A673 (cell line): ENCODE measurements around the gene FRMPD1. TPM values are rescaled to one million over a fixed set of nuclear protein-coding genes. Genes with fewer than 3 reads are reported as not detected.

Source experiments
- BruUV-seq: library from RNA; stranded (reverse); fragments of 400-500 nt; replicated peaks from 2 replicates; lab custom pipeline; 2021; lab: Mats Ljungman, UMichigan
- CTCF ChIA-PET: fragments of 300-600 bp; sonication (Branson Sonifier 250); formaldehyde crosslinking; loops from one replicate; lab custom pipeline; 2022; ENCODE audit warnings: antibody characterized with exemption; lab: Charles Lee
- POLR2A ChIA-PET: fragments of 300-600 bp; sonication (Branson Sonifier 250); formaldehyde crosslinking; loops from one replicate; lab custom pipeline; 2022; ENCODE audit warnings: antibody characterized with exemption; ENCODE audit not compliant: low non-redundant PET; lab: Charles Lee
- DNase-seq: peaks from one replicate; pipeline ENCODE4 v3.0.0-alpha.2; 2015; ENCODE audit warnings: low spot score
- H3K27ac ChIP-seq: fragments of 200-600 bp; sonication (generic); 2 replicates; pipeline ENCODE4 v1.5.1; 2016; ENCODE audit warnings: mixed run types, low read depth, mild to moderate bottlenecking, mixed read lengths, antibody characterized with exemption, low read length; ENCODE audit not compliant: poor library complexity, severe bottlenecking
- H3K27me3 ChIP-seq: fragments of 200-600 bp; sonication (generic); replicated peaks from 2 replicates; pipeline ENCODE4 v1.6.1; 2017; ENCODE audit warnings: mixed run types, low read depth, mild to moderate bottlenecking, mixed read lengths, antibody characterized with exemption, low read length; ENCODE audit not compliant: insufficient read depth, poor library complexity
- H3K36me3 ChIP-seq: fragments of 200-600 bp; sonication (generic); 2 replicates; pipeline ENCODE4 v1.6.1; 2016; ENCODE audit warnings: mixed run types, mild to moderate bottlenecking, mixed read lengths, antibody characterized with exemption, low read length; ENCODE audit not compliant: insufficient read depth, poor library complexity, severe bottlenecking
- H3K4me1 ChIP-seq: fragments of 200-600 bp; sonication (generic); 2 replicates; pipeline ENCODE4 v1.6.1; 2017; ENCODE audit warnings: mixed run types, mild to moderate bottlenecking, mixed read lengths, antibody characterized with exemption, low read length; ENCODE audit not compliant: insufficient read depth, poor library complexity, severe bottlenecking
- H3K4me3 ChIP-seq: fragments of 200-600 bp; sonication (generic); 2 replicates; pipeline ENCODE4 v1.5.1; 2016; ENCODE audit warnings: low read depth, mixed run types, mild to moderate bottlenecking, mixed read lengths, low read length; ENCODE audit not compliant: poor library complexity, severe bottlenecking
- H3K9me3 ChIP-seq: fragments of 200-600 bp; sonication (generic); 2 replicates; pipeline ENCODE4 v1.6.1; 2016; ENCODE audit warnings: mixed run types, low read depth, mild to moderate bottlenecking, mixed read lengths, antibody characterized with exemption, low read length; ENCODE audit not compliant: poor library complexity, severe bottlenecking
- EZH2 ChIP-seq: fragments of 200-600 bp; sonication (generic); IDR thresholded peaks from 2 replicates; pipeline ENCODE4 v1.6.1; 2017; ENCODE audit warnings: borderline replicate concordance, low read depth, mild to moderate bottlenecking, mixed read lengths, antibody characterized with exemption, low read length; ENCODE audit not compliant: poor library complexity, severe bottlenecking
- intact Hi-C: fragments of 100-400 bp; cut with micrococcal nuclease; formaldehyde crosslinking; loops from one replicate; pipeline ENCODE4 v1.10.0; 2022; ENCODE audit not compliant: unreplicated experiment
- total RNA-seq: library from RNA; stranded (reverse); gene quantifications from 2 replicates; pipeline ENCODE4 v1.2.3, GENCODE V29; 2021
- TF ChIP-seq, protein P1 (sequence below): fragments of 300-800, 200-600 bp; sonication (generic); conservative IDR thresholded peaks from 2 replicates; pipeline ENCODE4 v1.5.1; 2017; ENCODE audit warnings: low read depth, mild to moderate bottlenecking, antibody characterized with exemption, low read length, moderate library complexity, mixed read lengths

The FRMPD1 gene
- total RNA-seq, 1 experiment from 2014 or later: not detected

DNA sequence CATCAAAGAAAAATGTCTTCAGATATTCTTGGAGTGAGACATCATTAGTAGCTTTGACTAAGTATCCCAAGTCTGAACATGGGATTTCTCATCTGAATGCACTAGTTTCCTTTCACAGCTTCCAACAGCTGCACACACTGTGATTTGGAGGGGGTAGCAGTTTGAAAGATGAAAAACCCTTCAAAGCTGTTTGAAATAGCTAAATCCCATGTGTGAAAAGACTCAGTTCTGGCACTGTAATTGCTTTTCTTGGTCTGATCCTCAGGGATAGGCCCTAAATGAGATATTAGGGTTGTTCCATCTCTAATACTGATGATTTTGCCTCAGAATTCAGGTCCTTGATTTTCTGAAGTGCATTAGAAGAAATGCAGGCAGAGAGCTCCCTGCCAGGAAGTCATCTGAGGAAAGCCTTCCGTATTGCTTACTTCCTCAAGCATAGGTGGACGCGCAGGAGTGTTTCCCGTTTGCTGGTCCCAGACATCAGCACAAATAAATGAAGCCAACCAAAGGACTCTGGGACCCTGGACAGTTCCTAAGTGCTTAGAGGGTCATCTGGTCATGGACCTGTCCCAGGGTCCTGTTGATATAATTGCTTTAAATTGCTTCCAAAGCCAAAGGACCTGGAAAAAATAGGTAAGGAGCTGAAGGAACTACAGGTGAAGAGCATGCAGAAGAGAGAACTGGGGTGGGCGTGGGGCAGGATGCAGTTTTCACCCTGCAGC, 25.6 kb upstream of the FRMPD1 start:
- no TSS peak for BruUV-seq
- CTCF ChIA-PET: no interaction called here
- Histone ChIP-seq H3K36me3 (no peaks in the 10 kb centered on the region), H3K9me3 (no peaks in the 10 kb centered on the region), H3K4me3 (no peak overlapping the region), H3K27me3 (no peaks in the 10 kb centered on the region), H3K4me1 (peaks cover 3% of the 10 kb centered on the region), H3K27ac (no peak overlapping the region)
- TF ChIP-seq, protein P1, sequence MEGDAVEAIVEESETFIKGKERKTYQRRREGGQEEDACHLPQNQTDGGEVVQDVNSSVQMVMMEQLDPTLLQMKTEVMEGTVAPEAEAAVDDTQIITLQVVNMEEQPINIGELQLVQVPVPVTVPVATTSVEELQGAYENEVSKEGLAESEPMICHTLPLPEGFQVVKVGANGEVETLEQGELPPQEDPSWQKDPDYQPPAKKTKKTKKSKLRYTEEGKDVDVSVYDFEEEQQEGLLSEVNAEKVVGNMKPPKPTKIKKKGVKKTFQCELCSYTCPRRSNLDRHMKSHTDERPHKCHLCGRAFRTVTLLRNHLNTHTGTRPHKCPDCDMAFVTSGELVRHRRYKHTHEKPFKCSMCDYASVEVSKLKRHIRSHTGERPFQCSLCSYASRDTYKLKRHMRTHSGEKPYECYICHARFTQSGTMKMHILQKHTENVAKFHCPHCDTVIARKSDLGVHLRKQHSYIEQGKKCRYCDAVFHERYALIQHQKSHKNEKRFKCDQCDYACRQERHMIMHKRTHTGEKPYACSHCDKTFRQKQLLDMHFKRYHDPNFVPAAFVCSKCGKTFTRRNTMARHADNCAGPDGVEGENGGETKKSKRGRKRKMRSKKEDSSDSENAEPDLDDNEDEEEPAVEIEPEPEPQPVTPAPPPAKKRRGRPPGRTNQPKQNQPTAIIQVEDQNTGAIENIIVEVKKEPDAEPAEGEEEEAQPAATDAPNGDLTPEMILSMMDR: no peak
- no peak for TF ChIP-seq EZH2
- no peak for DNase-seq
- POLR2A ChIA-PET: no interaction called here
- intact Hi-C loops: no loop called here

DNA sequence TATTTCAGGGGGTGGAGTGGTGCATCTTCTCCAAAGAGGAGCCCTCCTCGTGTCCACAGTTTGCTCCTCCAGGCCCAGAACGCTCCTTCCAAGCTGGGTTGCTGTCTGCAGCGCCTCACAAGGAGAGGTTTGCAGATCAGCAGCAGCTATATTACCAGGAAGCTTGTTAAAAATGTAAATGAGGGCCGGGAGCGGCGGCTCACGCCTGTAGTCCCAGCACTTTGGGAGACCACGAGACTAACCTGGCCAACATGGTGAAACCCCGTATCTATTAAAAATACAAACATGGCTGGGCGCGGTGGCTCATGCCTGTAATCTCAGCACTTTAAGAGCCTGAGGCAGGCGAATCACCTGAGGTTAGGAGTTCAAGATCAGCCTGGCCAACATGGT, 25.0 kb upstream of the FRMPD1 start:
- peaks cover 3% of the 10 kb centered on the region for H3K4me1 ChIP-seq
- no peak overlapping the region for H3K4me3 ChIP-seq
- ChIA-PET POLR2A (interaction anchor here (0.6 kb wide), 1 partner anchor 49 kb away, joined by 7 read pairs; no protein-coding TSS in a partner anchor), CTCF (no interaction called here)
- no peak overlapping the region for H3K27ac ChIP-seq
- TF ChIP-seq, protein P1: no peak
- TF ChIP-seq EZH2: no peak
- no peak for DNase-seq
- no peaks in the 10 kb centered on the region for H3K27me3 ChIP-seq
- no peaks in the 10 kb centered on the region for H3K36me3 ChIP-seq
- no peaks in the 10 kb centered on the region for H3K9me3 ChIP-seq
- no TSS peak for BruUV-seq
- intact Hi-C loops: no loop called here

DNA sequence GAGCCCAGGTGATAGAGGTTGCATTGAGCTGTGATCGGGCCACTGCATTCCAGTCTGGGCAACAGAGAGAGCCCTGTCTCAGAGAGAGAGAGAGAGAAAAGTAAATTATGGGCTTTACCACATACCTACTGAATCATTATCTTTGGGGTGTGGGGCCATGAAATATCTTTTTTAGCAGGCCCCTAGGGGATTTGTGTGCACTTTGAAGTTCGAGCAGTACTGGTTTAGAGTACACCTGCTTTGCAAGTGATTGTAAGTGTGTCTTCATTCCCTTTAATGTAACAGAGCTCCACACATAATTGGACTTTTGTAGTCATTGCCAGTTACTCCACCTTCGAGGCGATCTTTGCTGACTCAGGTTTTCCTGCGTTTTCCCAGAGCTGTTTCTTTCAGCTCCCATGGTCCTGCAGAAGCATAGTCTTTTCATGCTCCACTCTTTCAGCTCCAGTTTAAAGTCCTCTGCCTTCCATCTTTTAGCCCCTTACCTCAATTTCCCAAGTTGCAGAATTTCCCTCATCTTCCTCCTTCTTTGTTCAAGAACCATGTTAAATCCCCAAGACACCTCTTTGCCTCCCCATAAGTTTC, 24.0 kb upstream of the FRMPD1 start:
- Histone ChIP-seq H3K4me1 (no peaks in the 10 kb centered on the region), H3K36me3 (no peaks in the 10 kb centered on the region), H3K27ac (no peak overlapping the region), H3K27me3 (no peaks in the 10 kb centered on the region), H3K4me3 (no peak overlapping the region), H3K9me3 (no peaks in the 10 kb centered on the region)
- no TSS peak for BruUV-seq
- DNase-seq: no peak
- ChIA-PET POLR2A (no interaction called here), CTCF (interaction anchor here (0.6 kb wide), 2 partner anchors 28 to 149 kb away, joined by 4 to 7 read pairs; no protein-coding TSS in a partner anchor)
- intact Hi-C loops: no loop called here
- TF ChIP-seq EZH2: no peak
- TF ChIP-seq, protein P1: no peak
